GM21529 (cell line): ENCODE data around the gene SOX1.

Source experiments
- ATAC-seq: cut with Tn5 transposase; IDR thresholded peaks from one replicate; pipeline ENCODE4 v1.9.1; 2021; ENCODE audit not compliant: unreplicated experiment

Gene SOX1

GRCh38 chr13:112067116-112067741, at the start of gene SOX1:
Gene SOX1, plus strand, starts transcription at chr13:112067149. Its CDS starts 510 bp downstream, at chr13:112067659.
- ATAC-seq, result no peak

GRCh38 chr13:112024577-112024976, 42.4 kb upstream of the SOX1 start:
- no peak for ATAC-seq

- no peak for ATAC-seq
Measured at GRCh38 chr13:112027250-112027649, 39.7 kb upstream of the SOX1 start.

GRCh38 chr13:112028481-112028880, 38.5 kb upstream of the SOX1 start:
- ATAC-seq, result no peak

- no peak for ATAC-seq
Measured at GRCh38 chr13:112029143-112029542, 37.8 kb upstream of the SOX1 start.

GRCh38 chr13:112032186-112032993, 34.6 kb upstream of the SOX1 start:
- ATAC-seq, result no peak

- no peak for ATAC-seq
Measured at GRCh38 chr13:112034231-112034630, 32.7 kb upstream of the SOX1 start.

GRCh38 chr13:112034846-112035245, 32.1 kb upstream of the SOX1 start:
- no peak for ATAC-seq

GRCh38 chr13:112042496-112042895, 24.5 kb upstream of the SOX1 start:
- ATAC-seq, result no peak

- no peak for ATAC-seq
Measured at GRCh38 chr13:112052213-112052612, 14.7 kb upstream of the SOX1 start.

- no peak for ATAC-seq
Measured at GRCh38 chr13:112053167-112053743, 13.7 kb upstream of the SOX1 start.

- no peak for ATAC-seq
Measured at GRCh38 chr13:112053744-112054615, 13.0 kb upstream of the SOX1 start.

- ATAC-seq, result no peak
Measured at GRCh38 chr13:112054616-112055015, 12.3 kb upstream of the SOX1 start.

GRCh38 chr13:112055036-112055914, 11.7 kb upstream of the SOX1 start:
- no peak for ATAC-seq

GRCh38 chr13:112055915-112056269, 11.1 kb upstream of the SOX1 start:
- no peak for ATAC-seq

GRCh38 chr13:112056284-112056727, 10.6 kb upstream of the SOX1 start:
- ATAC-seq, result no peak

- no peak for ATAC-seq
Measured at GRCh38 chr13:112056739-112057438, 10.1 kb upstream of the SOX1 start.

GRCh38 chr13:112057439-112057735, 9.6 kb upstream of the SOX1 start:
- no peak for ATAC-seq

GRCh38 chr13:112057736-112058518, 9.0 kb upstream of the SOX1 start:
- ATAC-seq, result no peak
